Left renal cortex interstitium (tissue), 4 donors: Measurements from ENCODE around the gene ACP7. TPM values are rescaled to one million over a fixed set of nuclear protein-coding genes. Genes with fewer than 3 reads are reported as not detected.

Experiments
- DNase-seq, 4 donors: peaks; one replicate each; pipeline ENCODE4 v3.0.0-alpha.2; 2013; ENCODE audit warnings: low read depth in 4 of 4, low spot score in 2 of 4, missing footprints in 1 of 4
- polyA plus RNA-seq, 4 donors: library from polyadenylated mRNA; unstranded; fragments of 120-200 nt; gene quantifications; one replicate each; pipeline ENCODE4 v1.2.1, GENCODE V29; 2013; ENCODE audit not compliant: insufficient read length in 4 of 4

The ACP7 gene
- polyA plus RNA-seq, 4 donors: 0.13 to 1.5 (median 0.56) TPM

GRCh38 chr19:39146686-39147450 is 62.7 kb downstream of the ACP7 start:
- DNase-seq: no peak

GRCh38 chr19:39147480-39147879 is 63.3 kb downstream of the ACP7 start:
- no peak for DNase-seq

- DNase-seq: no peak
Observed at GRCh38 chr19:39148939-39149529, 64.9 kb downstream of the ACP7 start.

GRCh38 chr19:39150235-39150634 is 66.1 kb downstream of the ACP7 start:
- no peak for DNase-seq

GRCh38 chr19:39150807-39151600 is 66.8 kb downstream of the ACP7 start:
- DNase-seq: no peak

- no peak for DNase-seq
Observed at GRCh38 chr19:39152066-39152465, 67.9 kb downstream of the ACP7 start.

- no peak for DNase-seq
Observed at GRCh38 chr19:39154100-39154628, 70.0 kb downstream of the ACP7 start.

- no peak for DNase-seq
Observed at GRCh38 chr19:39154629-39155100, 70.5 kb downstream of the ACP7 start.

- DNase-seq: no peak
Observed at GRCh38 chr19:39155114-39155700, 71.0 kb downstream of the ACP7 start.

- no peak for DNase-seq
Observed at GRCh38 chr19:39155741-39156140, 71.6 kb downstream of the ACP7 start.

- no peak for DNase-seq
Observed at GRCh38 chr19:39156326-39157230, 72.4 kb downstream of the ACP7 start.

GRCh38 chr19:39157275-39157996 is 73.3 kb downstream of the ACP7 start:
- DNase-seq: no peak

- DNase-seq: no peak
Observed at GRCh38 chr19:39157997-39158389, 73.8 kb downstream of the ACP7 start.

GRCh38 chr19:39158646-39159260 is 74.6 kb downstream of the ACP7 start:
- DNase-seq: no peak

- DNase-seq: no peak
Observed at GRCh38 chr19:39160523-39160861, 76.3 kb downstream of the ACP7 start.
